ENCODE measurements around the gene NFE2L3. TPM values are rescaled to one million over a fixed set of nuclear protein-coding genes. Genes with fewer than 3 reads are reported as not detected.

The NFE2L3 gene
- total and polyA plus RNA-seq, 9 of the 15 experiments (the other 6 are each of a cell fraction or from before 2014, with no cell fraction given): 2.9 to 16.9 (median 12.4) TPM

- TF ChIP-seq SRF (CRISPR knock-in tag; IDR thresholded peaks at IDR 0.05): 0 out of 4 replicates have a peak, but pooled peaks of 1 of the 2 experiments have one; percentile 12
- no peak for TF ChIP-seq HLTF (IDR thresholded peaks at IDR 0.05)
- peak; percentile 81; the same call in 1 of the 2 replicates for TF ChIP-seq FOXP4 (CRISPR knock-in tag; IDR thresholded peaks at IDR 0.05; ENCODE audit: borderline replicate concordance)
- TF ChIP-seq SMARCE1 (IDR thresholded peaks at IDR 0.05): no peak
- TF ChIP-seq ZNF280B (CRISPR knock-in tag; IDR thresholded peaks at IDR 0.05): no peak
- TF ChIP-seq SNAPC5 (CRISPR knock-in tag; IDR thresholded peaks at IDR 0.05): no peak
- TF ChIP-seq SMARCB1 (IDR thresholded peaks at IDR 0.05; ENCODE audit: insufficient read length, low read depth): no peak
- peak in 1 of 2 experiments; percentile 27 for TF ChIP-seq AFF1 (IDR thresholded peaks at IDR 0.05; ENCODE audit: low read depth in 1 of 2, partially characterized antibody in 2 of 2)
- TF ChIP-seq ZKSCAN3 (CRISPR knock-in tag; IDR thresholded peaks at IDR 0.05): no peak
- no peak for TF ChIP-seq ZC3H8 (IDR thresholded peaks at IDR 0.05)
- TF ChIP-seq KHSRP (IDR thresholded peaks at IDR 0.05): no peak
- TF ChIP-seq NR0B1 (IDR thresholded peaks at IDR 0.05; ENCODE audit: partially characterized antibody): no peak
- no peak for TF ChIP-seq ZNF277 (CRISPR knock-in tag; IDR thresholded peaks at IDR 0.05; ENCODE audit: borderline replicate concordance)
- TF ChIP-seq KLF10 (CRISPR knock-in tag; IDR thresholded peaks at IDR 0.05): no peak
- no peak; the same call in 1 of the 2 replicates for TF ChIP-seq DPF2 (IDR thresholded peaks at IDR 0.05)
- TF ChIP-seq MECOM (CRISPR knock-in tag; IDR thresholded peaks at IDR 0.05): no peak; the same call in 1 of the 2 replicates
- no peak for TF ChIP-seq RFX1 (IDR thresholded peaks at IDR 0.05)
- TF ChIP-seq ADNP (tag; IDR thresholded peaks at IDR 0.05): no peak
These were observed 49.4 kb downstream of the NFE2L3 start, which contains the start of gene CBX3 (continued) for GRCh38 chr7:26201247-26202018.
